COLO668 (cell line): ENCODE measurements around the gene LGALS14.

Experiments
- DNase-seq: peaks from one replicate; lab custom pipeline; 2025; ENCODE audit not compliant: unreplicated experiment; lab: John Stamatoyannopoulos, UW

LGALS14 gene

GRCh38 chr19:39745643-39746042 lies 41.4 kb downstream of the LGALS14 start:
- DNase-seq: no peak

GRCh38 chr19:39746836-39747529 lies 42.7 kb downstream of the LGALS14 start:
- no peak for DNase-seq

- no peak for DNase-seq
These were observed 45.7 kb downstream of the LGALS14 start for GRCh38 chr19:39749981-39750380.

- no peak for DNase-seq
These were observed 48.1 kb downstream of the LGALS14 start for GRCh38 chr19:39752390-39752789.

GRCh38 chr19:39752795-39753194 lies 48.5 kb downstream of the LGALS14 start:
- DNase-seq: no peak

GRCh38 chr19:39754544-39754943 lies 50.3 kb downstream of the LGALS14 start:
- DNase-seq: no peak

- no peak for DNase-seq
These were observed 50.7 kb downstream of the LGALS14 start for GRCh38 chr19:39754971-39755370.
